ENCODE data around the gene IKZF3.

The IKZF3 gene

GRCh38 chr17:39787041-39787440 lies 77.1 kb downstream of the IKZF3 start (continued):
- TF ChIP-seq, protein P1, sequence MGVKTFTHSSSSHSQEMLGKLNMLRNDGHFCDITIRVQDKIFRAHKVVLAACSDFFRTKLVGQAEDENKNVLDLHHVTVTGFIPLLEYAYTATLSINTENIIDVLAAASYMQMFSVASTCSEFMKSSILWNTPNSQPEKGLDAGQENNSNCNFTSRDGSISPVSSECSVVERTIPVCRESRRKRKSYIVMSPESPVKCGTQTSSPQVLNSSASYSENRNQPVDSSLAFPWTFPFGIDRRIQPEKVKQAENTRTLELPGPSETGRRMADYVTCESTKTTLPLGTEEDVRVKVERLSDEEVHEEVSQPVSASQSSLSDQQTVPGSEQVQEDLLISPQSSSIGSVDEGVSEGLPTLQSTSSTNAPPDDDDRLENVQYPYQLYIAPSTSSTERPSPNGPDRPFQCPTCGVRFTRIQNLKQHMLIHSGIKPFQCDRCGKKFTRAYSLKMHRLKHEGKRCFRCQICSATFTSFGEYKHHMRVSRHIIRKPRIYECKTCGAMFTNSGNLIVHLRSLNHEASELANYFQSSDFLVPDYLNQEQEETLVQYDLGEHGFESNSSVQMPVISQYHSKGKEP (tag by site-specific recombination; IDR thresholded peaks at IDR 0.05): peak; percentile 43; the same call in 1 of the 2 replicates
- no peak for TF ChIP-seq ZNF621 (tag by site-specific recombination; IDR thresholded peaks at IDR 0.05)
- TF ChIP-seq ZNF223 (tag by site-specific recombination; IDR thresholded peaks at IDR 0.05): no peak
- TF ChIP-seq ZBTB17 (tag by site-specific recombination; IDR thresholded peaks at IDR 0.05): no peak
- TF ChIP-seq ZFHX2 (tag by site-specific recombination; conservative IDR thresholded peaks at IDR 0.05): no peak
- TF ChIP-seq ZNF341 (tag by site-specific recombination; IDR thresholded peaks at IDR 0.05; ENCODE audit: low read depth): peak; percentile 70
- no peak for TF ChIP-seq ZFP69B (tag by site-specific recombination; IDR thresholded peaks at IDR 0.05)
- TF ChIP-seq KLF1 (tag by site-specific recombination; IDR thresholded peaks at IDR 0.05): no peak
- no peak for TF ChIP-seq ZNF155 (tag by site-specific recombination; IDR thresholded peaks at IDR 0.05)
- TF ChIP-seq MZF1 (tag by site-specific recombination; IDR thresholded peaks at IDR 0.05; ENCODE audit: borderline replicate concordance): peak; percentile 71
- TF ChIP-seq ZNF777 (tag by site-specific recombination; IDR thresholded peaks at IDR 0.05; ENCODE audit: borderline replicate concordance): no peak
- no peak for TF ChIP-seq ZXDB (tag by site-specific recombination; IDR thresholded peaks at IDR 0.05)
- TF ChIP-seq ZNF747 (tag by site-specific recombination; IDR thresholded peaks at IDR 0.05): no peak

- POLR2A ChIA-PET: no interaction called here
Measured at GRCh38 chr17:39782980-39783379, 81.1 kb downstream of the IKZF3 start.

More at GRCh38 chr17:39782980-39783379, 81.1 kb downstream of the IKZF3 start:
- no peaks in the 10 kb centered on the region for H3K36me3 ChIP-seq (ENCODE audit: control insufficient read depth in 2 of 2, insufficient read depth in 1 of 2, low read length in 2 of 2)
- TF ChIP-seq ZNF501 (tag by site-specific recombination; IDR thresholded peaks at IDR 0.05): no peak
- TF ChIP-seq, protein P2, sequence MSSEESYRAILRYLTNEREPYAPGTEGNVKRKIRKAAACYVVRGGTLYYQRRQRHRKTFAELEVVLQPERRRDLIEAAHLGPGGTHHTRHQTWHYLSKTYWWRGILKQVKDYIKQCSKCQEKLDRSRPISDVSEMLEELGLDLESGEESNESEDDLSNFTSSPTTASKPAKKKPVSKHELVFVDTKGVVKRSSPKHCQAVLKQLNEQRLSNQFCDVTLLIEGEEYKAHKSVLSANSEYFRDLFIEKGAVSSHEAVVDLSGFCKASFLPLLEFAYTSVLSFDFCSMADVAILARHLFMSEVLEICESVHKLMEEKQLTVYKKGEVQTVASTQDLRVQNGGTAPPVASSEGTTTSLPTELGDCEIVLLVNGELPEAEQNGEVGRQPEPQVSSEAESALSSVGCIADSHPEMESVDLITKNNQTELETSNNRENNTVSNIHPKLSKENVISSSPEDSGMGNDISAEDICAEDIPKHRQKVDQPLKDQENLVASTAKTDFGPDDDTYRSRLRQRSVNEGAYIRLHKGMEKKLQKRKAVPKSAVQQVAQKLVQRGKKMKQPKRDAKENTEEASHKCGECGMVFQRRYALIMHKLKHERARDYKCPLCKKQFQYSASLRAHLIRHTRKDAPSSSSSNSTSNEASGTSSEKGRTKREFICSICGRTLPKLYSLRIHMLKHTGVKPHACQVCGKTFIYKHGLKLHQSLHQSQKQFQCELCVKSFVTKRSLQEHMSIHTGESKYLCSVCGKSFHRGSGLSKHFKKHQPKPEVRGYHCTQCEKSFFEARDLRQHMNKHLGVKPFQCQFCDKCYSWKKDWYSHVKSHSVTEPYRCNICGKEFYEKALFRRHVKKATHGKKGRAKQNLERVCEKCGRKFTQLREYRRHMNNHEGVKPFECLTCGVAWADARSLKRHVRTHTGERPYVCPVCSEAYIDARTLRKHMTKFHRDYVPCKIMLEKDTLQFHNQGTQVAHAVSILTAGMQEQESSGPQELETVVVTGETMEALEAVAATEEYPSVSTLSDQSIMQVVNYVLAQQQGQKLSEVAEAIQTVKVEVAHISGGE (tag by site-specific recombination; conservative IDR thresholded peaks at IDR 0.05; ENCODE audit: low read depth): no peak
- no peak for TF ChIP-seq MYNN (tag by site-specific recombination; IDR thresholded peaks at IDR 0.05; ENCODE audit: borderline replicate concordance)
- TF ChIP-seq ZNF133 (tag by site-specific recombination; IDR thresholded peaks at IDR 0.05): no peak
- no peak for TF ChIP-seq ZNF221 (tag by site-specific recombination; IDR thresholded peaks at IDR 0.05; ENCODE audit: borderline replicate concordance)
- TF ChIP-seq ZNF658 (tag by site-specific recombination; IDR thresholded peaks at IDR 0.05): no peak
- TF ChIP-seq, protein P3, sequence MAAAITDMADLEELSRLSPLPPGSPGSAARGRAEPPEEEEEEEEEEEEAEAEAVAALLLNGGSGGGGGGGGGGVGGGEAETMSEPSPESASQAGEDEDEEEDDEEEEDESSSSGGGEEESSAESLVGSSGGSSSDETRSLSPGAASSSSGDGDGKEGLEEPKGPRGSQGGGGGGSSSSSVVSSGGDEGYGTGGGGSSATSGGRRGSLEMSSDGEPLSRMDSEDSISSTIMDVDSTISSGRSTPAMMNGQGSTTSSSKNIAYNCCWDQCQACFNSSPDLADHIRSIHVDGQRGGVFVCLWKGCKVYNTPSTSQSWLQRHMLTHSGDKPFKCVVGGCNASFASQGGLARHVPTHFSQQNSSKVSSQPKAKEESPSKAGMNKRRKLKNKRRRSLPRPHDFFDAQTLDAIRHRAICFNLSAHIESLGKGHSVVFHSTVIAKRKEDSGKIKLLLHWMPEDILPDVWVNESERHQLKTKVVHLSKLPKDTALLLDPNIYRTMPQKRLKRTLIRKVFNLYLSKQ (tag by site-specific recombination; IDR thresholded peaks at IDR 0.05; ENCODE audit: borderline replicate concordance): no peak
- H3K27ac ChIP-seq (ENCODE audit: extremely low read depth, low read depth, low read length): no peak overlapping the region
- H3K4me1 ChIP-seq (ENCODE audit: control insufficient read depth, insufficient read depth, low read length): peaks cover 18% of the 10 kb centered on the region
- H3K9me3 ChIP-seq (ENCODE audit: control insufficient read depth, insufficient read depth, low read depth, low read length): no peaks in the 10 kb centered on the region
- CTCF ChIA-PET: interaction anchor here (1.1 kb wide), 1 partner anchor 199 kb away, joined by 3 read pairs; no protein-coding TSS in a partner anchor
- no peak overlapping the region for H3K4me3 ChIP-seq (ENCODE audit: low read depth, low read length)
